ENCODE measurements around the gene CCDC124.

CCDC124 gene

DNA sequence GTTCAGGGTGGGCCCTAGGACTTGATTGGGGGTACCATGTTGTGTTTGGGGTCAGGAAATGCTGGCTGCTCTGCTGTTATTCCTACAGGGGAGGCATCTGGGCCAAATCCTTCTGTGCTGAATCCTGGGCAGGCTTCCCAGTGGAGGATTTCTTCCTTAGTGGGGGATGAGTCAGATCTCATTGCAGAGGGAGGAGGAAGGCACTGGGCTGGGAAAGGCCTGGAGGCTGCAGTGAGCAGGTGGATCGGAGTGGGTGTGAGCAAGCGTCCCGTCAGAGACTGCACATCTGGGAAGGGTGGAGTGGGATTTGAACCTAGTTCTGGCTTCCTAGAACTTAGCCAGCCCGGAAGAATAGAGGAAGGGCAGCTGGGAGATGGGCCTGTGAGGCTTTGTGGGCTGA lies 11.5 kb downstream of the CCDC124 start:
- Histone ChIP-seq H2BK120ac (ENCODE audit: low read depth, low read length) (no peak overlapping the region), H3K9ac (ENCODE audit: low read length) (no peak overlapping the region), H2BK5ac (ENCODE audit: low read length) (no peak overlapping the region), H4K5ac (ENCODE audit: low read length) (no peak overlapping the region), H3K79me2 (ENCODE audit: control insufficient read depth, insufficient read depth, low read length) (no peaks in the 10 kb centered on the region), H2AK5ac (ENCODE audit: low read length) (no peak overlapping the region), H3K4me1 (ENCODE audit: control insufficient read depth, low read depth, low read length) (no peaks in the 10 kb centered on the region), H3K23ac (ENCODE audit: low read length) (no peak overlapping the region), H3K27me3 (ENCODE audit: insufficient read depth, low read length, poor library complexity) (peaks cover 5% of the 10 kb centered on the region), H3K4me3 (ENCODE audit: low read length) (no peak overlapping the region), H3K4ac (ENCODE audit: low read depth, low read length) (no peak overlapping the region), H3K56ac (ENCODE audit: low read length) (no peak overlapping the region), H4K8ac (ENCODE audit: low read depth, low read length) (no peak overlapping the region), H3K79me1 (ENCODE audit: low read length) (no peaks in the 10 kb centered on the region), H3K27ac (ENCODE audit: low read depth, low read length) (no peak overlapping the region), H3K36me3 (ENCODE audit: control insufficient read depth, insufficient read depth, low read length) (peaks cover 2% of the 10 kb centered on the region), H2BK15ac (replicated peaks; ENCODE audit: low read depth) (no peak overlapping the region), H3K18ac (ENCODE audit: low read length) (no peak overlapping the region), H3K4me2 (ENCODE audit: low read length) (no peak overlapping the region)
- DNase-seq: no peak
- no CpG with 5 or more reads among the region's 4 CpGs for WGBS (ENCODE audit: extremely low coverage, insufficient coverage, low lambda C conversion rate)

- Histone ChIP-seq H3K27me3 (ENCODE audit: insufficient read depth, low read length, poor library complexity) (peaks cover 29% of the 10 kb centered on the region), H3K56ac (ENCODE audit: low read length) (peak overlapping the region; percentile 76), H3K79me2 (ENCODE audit: control insufficient read depth, insufficient read depth, low read length) (no peaks in the 10 kb centered on the region), H2AK5ac (ENCODE audit: low read length) (no peak overlapping the region), H4K8ac (ENCODE audit: low read depth, low read length) (no peak overlapping the region), H2BK5ac (ENCODE audit: low read length) (no peak overlapping the region), H3K9ac (ENCODE audit: low read length) (peak overlapping the region; percentile 73), H3K23ac (ENCODE audit: low read length) (no peak overlapping the region), H3K4ac (ENCODE audit: low read depth, low read length) (no peak overlapping the region), H3K4me2 (ENCODE audit: low read length) (peak overlapping the region; percentile 78), H3K4me1 (ENCODE audit: control insufficient read depth, low read depth, low read length) (peaks cover 2% of the 10 kb centered on the region), H3K79me1 (ENCODE audit: low read length) (no peaks in the 10 kb centered on the region), H3K27ac (ENCODE audit: low read depth, low read length) (no peak overlapping the region), H2BK15ac (replicated peaks; ENCODE audit: low read depth) (no peak overlapping the region), H3K18ac (ENCODE audit: low read length) (no peak overlapping the region), H4K5ac (ENCODE audit: low read length) (no peak overlapping the region), H2BK120ac (ENCODE audit: low read depth, low read length) (no peak overlapping the region), H3K36me3 (ENCODE audit: control insufficient read depth, insufficient read depth, low read length) (no peaks in the 10 kb centered on the region), H3K4me3 (ENCODE audit: low read length) (peak overlapping the region; percentile 34)
- WGBS (ENCODE audit: extremely low coverage, insufficient coverage, low lambda C conversion rate): no CpG with 5 or more reads among the region's 29 CpGs
- peak; percentile 23 for DNase-seq
Measured at GRCh38 chr19:17946965-17947784, 14.4 kb downstream of the CCDC124 start.

GRCh38 chr19:17947815-17948513 lies 15.1 kb downstream of the CCDC124 start:
- no peaks in the 10 kb centered on the region for H3K79me2 ChIP-seq (ENCODE audit: control insufficient read depth, insufficient read depth, low read length)
- H3K27ac ChIP-seq (ENCODE audit: low read depth, low read length): no peak overlapping the region
- H2BK120ac ChIP-seq (ENCODE audit: low read depth, low read length): no peak overlapping the region
- peaks cover 2% of the 10 kb centered on the region for H3K4me1 ChIP-seq (ENCODE audit: control insufficient read depth, low read depth, low read length)
- H3K18ac ChIP-seq (ENCODE audit: low read length): peak overlapping the region; percentile 10
- H4K8ac ChIP-seq (ENCODE audit: low read depth, low read length): no peak overlapping the region
- H3K27me3 ChIP-seq (ENCODE audit: insufficient read depth, low read length, poor library complexity): peaks cover 37% of the 10 kb centered on the region
- H3K23ac ChIP-seq (ENCODE audit: low read length): no peak overlapping the region
- no peak overlapping the region for H4K5ac ChIP-seq (ENCODE audit: low read length)
- no peak overlapping the region for H2BK5ac ChIP-seq (ENCODE audit: low read length)
- H3K9ac ChIP-seq (ENCODE audit: low read length): peak overlapping the region; percentile 36
- H3K36me3 ChIP-seq (ENCODE audit: control insufficient read depth, insufficient read depth, low read length): no peaks in the 10 kb centered on the region
- no peak overlapping the region for H2BK15ac ChIP-seq (replicated peaks; ENCODE audit: low read depth)
- H3K4ac ChIP-seq (ENCODE audit: low read depth, low read length): no peak overlapping the region
- no CpG with 5 or more reads among the region's 92 CpGs for WGBS (ENCODE audit: extremely low coverage, insufficient coverage, low lambda C conversion rate)
- no peak overlapping the region for H3K4me2 ChIP-seq (ENCODE audit: low read length)
- DNase-seq: peak; percentile 96
- H2AK5ac ChIP-seq (ENCODE audit: low read length): no peak overlapping the region
- no peak overlapping the region for H3K4me3 ChIP-seq (ENCODE audit: low read length)
- H3K79me1 ChIP-seq (ENCODE audit: low read length): no peaks in the 10 kb centered on the region
- H3K56ac ChIP-seq (ENCODE audit: low read length): peak overlapping the region; percentile 67

- Histone ChIP-seq H2BK15ac (replicated peaks; ENCODE audit: low read depth) (no peak overlapping the region), H3K36me3 (ENCODE audit: control insufficient read depth, insufficient read depth, low read length) (no peaks in the 10 kb centered on the region), H2BK120ac (ENCODE audit: low read depth, low read length) (no peak overlapping the region), H2BK5ac (ENCODE audit: low read length) (no peak overlapping the region), H4K8ac (ENCODE audit: low read depth, low read length) (no peak overlapping the region), H3K4ac (ENCODE audit: low read depth, low read length) (no peak overlapping the region), H3K18ac (ENCODE audit: low read length) (peak overlapping the region; percentile 10), H3K27me3 (ENCODE audit: insufficient read depth, low read length, poor library complexity) (peaks cover 42% of the 10 kb centered on the region), H3K23ac (ENCODE audit: low read length) (no peak overlapping the region), H3K79me1 (ENCODE audit: low read length) (no peaks in the 10 kb centered on the region), H3K4me2 (ENCODE audit: low read length) (no peak overlapping the region), H3K4me1 (ENCODE audit: control insufficient read depth, low read depth, low read length) (peaks cover 2% of the 10 kb centered on the region), H2AK5ac (ENCODE audit: low read length) (no peak overlapping the region), H3K27ac (ENCODE audit: low read depth, low read length) (no peak overlapping the region), H3K9ac (ENCODE audit: low read length) (no peak overlapping the region), H3K56ac (ENCODE audit: low read length) (peak overlapping the region; percentile 67), H3K4me3 (ENCODE audit: low read length) (no peak overlapping the region), H4K5ac (ENCODE audit: low read length) (no peak overlapping the region), H3K79me2 (ENCODE audit: control insufficient read depth, insufficient read depth, low read length) (no peaks in the 10 kb centered on the region)
- WGBS (ENCODE audit: extremely low coverage, insufficient coverage, low lambda C conversion rate): no CpG with 5 or more reads among the region's 16 CpGs
- no peak for DNase-seq
Measured at GRCh38 chr19:17948514-17948900, 15.7 kb downstream of the CCDC124 start.

DNA sequence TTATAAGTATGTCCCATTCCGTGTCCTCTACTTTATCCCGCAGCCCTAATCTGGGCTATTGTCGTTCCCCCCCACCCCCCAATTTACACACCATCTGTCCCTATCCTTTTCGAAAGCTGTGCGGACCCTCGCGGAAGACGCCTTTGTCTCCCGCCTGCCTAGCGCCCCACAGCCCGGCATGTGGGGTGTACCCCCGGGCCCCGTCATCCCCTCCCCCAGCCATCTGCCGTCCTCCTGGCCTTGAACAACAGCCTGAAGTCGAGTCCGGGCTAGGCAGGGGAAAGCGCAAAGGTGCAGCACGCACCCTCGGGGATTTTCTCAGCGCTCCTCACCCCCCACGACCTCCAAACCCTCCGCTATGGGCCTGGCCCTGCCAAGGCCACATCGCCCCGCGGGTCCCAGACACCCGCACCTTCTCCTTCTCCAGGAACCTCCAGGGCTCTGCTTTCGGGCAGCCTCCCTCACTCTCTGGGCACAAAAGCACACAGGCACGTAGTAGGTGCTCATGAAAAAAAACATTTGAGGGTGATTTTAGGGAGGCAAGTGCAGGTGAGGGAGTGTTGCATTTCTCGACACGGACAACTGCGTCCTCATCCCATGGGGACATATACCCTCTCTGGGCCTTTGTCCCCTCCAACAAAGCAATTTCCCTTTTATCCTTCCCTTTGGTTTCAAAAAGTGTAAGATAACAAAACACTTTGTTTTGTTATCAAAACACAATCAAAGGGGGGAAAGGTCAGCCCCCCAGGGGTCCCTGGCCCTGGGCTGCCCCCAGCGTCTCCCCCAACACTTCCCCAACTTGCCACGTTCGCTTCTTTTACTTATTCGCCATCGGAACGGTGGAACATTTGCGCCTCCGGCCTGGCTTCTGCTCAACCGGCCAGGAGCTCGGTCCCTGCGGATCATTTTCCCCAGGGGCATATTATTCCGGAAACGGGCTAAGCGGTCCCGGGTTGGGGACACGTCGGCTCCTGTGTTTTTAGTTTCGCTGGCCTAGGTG lies 16.4 kb downstream of the CCDC124 start:
- Histone ChIP-seq H3K79me1 (ENCODE audit: low read length) (no peaks in the 10 kb centered on the region), H3K56ac (ENCODE audit: low read length) (peak overlapping the region; percentile 15), H3K23ac (ENCODE audit: low read length) (no peak overlapping the region), H3K4me2 (ENCODE audit: low read length) (no peak overlapping the region), H3K4me1 (ENCODE audit: control insufficient read depth, low read depth, low read length) (peaks cover 2% of the 10 kb centered on the region), H3K4me3 (ENCODE audit: low read length) (no peak overlapping the region), H3K9ac (ENCODE audit: low read length) (no peak overlapping the region), H2AK5ac (ENCODE audit: low read length) (no peak overlapping the region), H3K36me3 (ENCODE audit: control insufficient read depth, insufficient read depth, low read length) (no peaks in the 10 kb centered on the region), H3K79me2 (ENCODE audit: control insufficient read depth, insufficient read depth, low read length) (no peaks in the 10 kb centered on the region), H2BK15ac (replicated peaks; ENCODE audit: low read depth) (no peak overlapping the region), H4K8ac (ENCODE audit: low read depth, low read length) (no peak overlapping the region), H2BK120ac (ENCODE audit: low read depth, low read length) (no peak overlapping the region), H3K27ac (ENCODE audit: low read depth, low read length) (no peak overlapping the region), H2BK5ac (ENCODE audit: low read length) (no peak overlapping the region), H3K4ac (ENCODE audit: low read depth, low read length) (no peak overlapping the region), H4K5ac (ENCODE audit: low read length) (no peak overlapping the region), H3K27me3 (ENCODE audit: insufficient read depth, low read length, poor library complexity) (peaks cover 42% of the 10 kb centered on the region), H3K18ac (ENCODE audit: low read length) (no peak overlapping the region)
- no CpG with 5 or more reads among the region's 49 CpGs for WGBS (ENCODE audit: extremely low coverage, insufficient coverage, low lambda C conversion rate)
- DNase-seq: no peak
